Fibroblast of lung (primary cell): Measurements from ENCODE around the gene SF1. TPM values are rescaled to one million over a fixed set of nuclear protein-coding genes. Genes with fewer than 3 reads are reported as not detected.

Source experiments
- DNase-seq, 2 donors: peaks; one replicate each; pipeline versions ENCODE4 v3.0.0 to v3.0.0-alpha.2; 2010; ENCODE audit warnings: low read depth in 2 of 2
- H2AFZ ChIP-seq: 2 replicates; pipeline ENCODE4 v1.5.1; 2012; ENCODE audit warnings: low read length, control low read depth, inconsistent platforms
- H3K27ac ChIP-seq: 2 replicates; pipeline ENCODE4 v1.5.1; 2011; ENCODE audit warnings: low read length, control low read depth; ENCODE audit not compliant: insufficient read depth
- H3K27me3 ChIP-seq: 2 replicates; pipeline ENCODE4 v1.5.1; 2011; ENCODE audit warnings: mild to moderate bottlenecking, low read length; ENCODE audit not compliant: control insufficient read depth, insufficient read depth
- H3K36me3 ChIP-seq: 2 replicates; pipeline ENCODE4 v1.5.1; 2011; ENCODE audit warnings: low read length; ENCODE audit not compliant: control insufficient read depth, insufficient read depth
- H3K4me1 ChIP-seq: 2 replicates; pipeline ENCODE4 v1.5.1; 2011; ENCODE audit warnings: low read length; ENCODE audit not compliant: control insufficient read depth, insufficient read depth; ENCODE audit errors: extremely low read depth
- H3K4me2 ChIP-seq: 2 replicates; pipeline ENCODE4 v1.5.1; 2011; ENCODE audit warnings: low read length, control low read depth; ENCODE audit not compliant: insufficient read depth; ENCODE audit errors: extremely low read depth
- H3K4me3 ChIP-seq, 4 experiments: fragments of 200-600 bp in 1 of 4; sonication (generic) in 1 of 4; replicated peaks in 1 of 4; 2 replicates each; pipeline ENCODE4 v1.5.1; 2011 to 2016; ENCODE audit warnings: low read length in 4 of 4, low read depth in 3 of 4, mild to moderate bottlenecking in 3 of 4, control low read depth in 2 of 4, inconsistent platforms in 1 of 4, mixed read lengths in 1 of 4; ENCODE audit not compliant: insufficient read depth in 1 of 4; ENCODE audit errors: control extremely low read depth in 1 of 4
- H3K79me2 ChIP-seq: 2 replicates; pipeline ENCODE4 v1.5.1; 2012; ENCODE audit warnings: mild to moderate bottlenecking, low read length, inconsistent platforms; ENCODE audit not compliant: control insufficient read depth, insufficient read depth
- H3K9ac ChIP-seq: 2 replicates; pipeline ENCODE4 v1.5.1; 2011; ENCODE audit warnings: mild to moderate bottlenecking, low read length, control low read depth; ENCODE audit not compliant: insufficient read depth
- H3K9me3 ChIP-seq: 2 replicates; pipeline ENCODE4 v1.5.1; 2012; ENCODE audit warnings: low read depth, low read length; ENCODE audit not compliant: control insufficient read depth, insufficient read depth
- H4K20me1 ChIP-seq: 2 replicates; pipeline ENCODE4 v1.5.1; 2011; ENCODE audit warnings: low read length; ENCODE audit not compliant: control insufficient read depth, insufficient read depth; ENCODE audit errors: extremely low read depth
- EZH2 ChIP-seq: IDR thresholded peaks from 2 replicates; pipeline ENCODE4 v1.5.1; 2012; ENCODE audit warnings: low read length, control low read depth, mild to moderate bottlenecking; ENCODE audit errors: missing control alignments
- polyA plus RNA-seq, 2 donors: library from polyadenylated mRNA; depleted of rRNA in 1 of 2; stranded (reverse) in 1 of 2; unstranded in 1 of 2; fragments of >200 nt; gene quantifications; 2 replicates each; pipeline ENCODE4 v1.2.1, GENCODE V29; 2011 to 2012; ENCODE audit warnings: missing spikeins in 1 of 2
- total RNA-seq: library from RNA; depleted of rRNA; stranded (reverse); fragments of >200 nt; gene quantifications from 2 replicates; pipeline ENCODE4 v1.2.1, GENCODE V29; 2014
- TF ChIP-seq, protein P1 (sequence below), 2 donors: IDR thresholded peaks in 1 of 2; conservative IDR thresholded peaks in 1 of 2; 1 replicate in 1 of 2; 2 replicates in 1 of 2; pipeline ENCODE4 v1.5.1; 2011 to 2012; ENCODE audit warnings: low read length in 2 of 2, control low read depth in 1 of 2, inconsistent platforms in 1 of 2, low read depth in 1 of 2, mild to moderate bottlenecking in 1 of 2

Gene SF1
- total and polyA plus RNA-seq, 2 donors (not counting 1 experiment from before 2014, with no cell fraction given), result 78.9 to 105 TPM

DNA sequence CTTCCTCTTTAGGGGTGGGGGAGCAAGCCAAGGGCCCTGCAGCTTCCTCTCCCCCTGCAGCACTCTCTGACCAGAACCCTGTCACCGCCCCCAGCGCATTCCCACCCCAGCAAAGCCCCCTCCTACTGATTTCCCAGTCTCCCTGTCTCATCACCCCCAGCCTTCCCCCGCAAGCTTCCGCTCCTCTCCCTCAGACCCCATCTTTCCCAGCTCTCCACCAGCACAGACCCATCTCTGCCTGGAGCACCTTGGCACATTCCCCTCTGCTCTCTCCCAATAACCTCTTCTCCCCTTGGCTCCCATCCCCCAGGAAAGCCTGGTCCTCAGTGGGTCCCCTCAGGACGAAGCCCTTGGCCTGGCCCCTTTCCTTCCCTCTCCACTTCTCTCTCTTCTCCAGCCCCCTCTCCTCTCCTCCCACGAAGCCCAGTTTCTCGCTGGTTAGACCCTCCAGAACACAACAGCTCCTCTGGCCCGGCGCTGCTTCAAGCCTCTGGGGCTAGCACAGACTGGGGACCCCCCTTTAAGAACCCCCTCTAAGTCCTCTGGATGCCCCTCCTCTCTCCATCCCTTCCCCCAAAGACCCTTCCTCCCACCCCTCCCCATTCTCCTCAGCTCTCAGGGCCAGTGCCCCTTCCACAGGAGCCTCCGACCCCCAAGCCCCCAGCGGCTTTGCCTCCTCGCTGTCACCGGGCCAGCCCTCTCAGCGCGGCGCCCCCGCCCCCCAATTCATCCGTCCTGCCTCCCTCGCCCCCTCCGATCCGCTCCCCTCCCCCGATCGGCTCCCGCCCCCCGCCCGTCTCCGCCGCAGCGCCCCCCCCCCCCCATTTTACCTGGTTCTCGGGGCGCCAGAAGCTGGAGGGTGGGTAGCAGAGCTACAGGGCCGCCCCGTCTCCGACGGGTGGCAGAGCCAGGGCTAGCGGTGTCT lies 55.9 kb downstream of the SF1 start:
- Histone ChIP-seq H3K27me3 (peaks cover 12% of the 10 kb centered on the region), H3K27ac (no peak overlapping the region), H4K20me1 (no peaks in the 10 kb centered on the region), H2AFZ (no peak overlapping the region), H3K36me3 (no peaks in the 10 kb centered on the region), H3K9me3 (no peaks in the 10 kb centered on the region), H3K79me2 (no peaks in the 10 kb centered on the region), H3K9ac (no peak overlapping the region), H3K4me3 (no peak overlapping the region), H3K4me1 (no peaks in the 10 kb centered on the region), H3K4me2 (no peak overlapping the region)
- TF ChIP-seq EZH2, result no peak
- TF ChIP-seq, protein P1, sequence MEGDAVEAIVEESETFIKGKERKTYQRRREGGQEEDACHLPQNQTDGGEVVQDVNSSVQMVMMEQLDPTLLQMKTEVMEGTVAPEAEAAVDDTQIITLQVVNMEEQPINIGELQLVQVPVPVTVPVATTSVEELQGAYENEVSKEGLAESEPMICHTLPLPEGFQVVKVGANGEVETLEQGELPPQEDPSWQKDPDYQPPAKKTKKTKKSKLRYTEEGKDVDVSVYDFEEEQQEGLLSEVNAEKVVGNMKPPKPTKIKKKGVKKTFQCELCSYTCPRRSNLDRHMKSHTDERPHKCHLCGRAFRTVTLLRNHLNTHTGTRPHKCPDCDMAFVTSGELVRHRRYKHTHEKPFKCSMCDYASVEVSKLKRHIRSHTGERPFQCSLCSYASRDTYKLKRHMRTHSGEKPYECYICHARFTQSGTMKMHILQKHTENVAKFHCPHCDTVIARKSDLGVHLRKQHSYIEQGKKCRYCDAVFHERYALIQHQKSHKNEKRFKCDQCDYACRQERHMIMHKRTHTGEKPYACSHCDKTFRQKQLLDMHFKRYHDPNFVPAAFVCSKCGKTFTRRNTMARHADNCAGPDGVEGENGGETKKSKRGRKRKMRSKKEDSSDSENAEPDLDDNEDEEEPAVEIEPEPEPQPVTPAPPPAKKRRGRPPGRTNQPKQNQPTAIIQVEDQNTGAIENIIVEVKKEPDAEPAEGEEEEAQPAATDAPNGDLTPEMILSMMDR (conservative IDR thresholded peaks at IDR 0.05 in 1 of 2, IDR thresholded peaks at IDR 0.05 in 1 of 2; ENCODE audit: low read depth in 1 of 2, low read length in 2 of 2), result no peak
- no peak for DNase-seq

DNA sequence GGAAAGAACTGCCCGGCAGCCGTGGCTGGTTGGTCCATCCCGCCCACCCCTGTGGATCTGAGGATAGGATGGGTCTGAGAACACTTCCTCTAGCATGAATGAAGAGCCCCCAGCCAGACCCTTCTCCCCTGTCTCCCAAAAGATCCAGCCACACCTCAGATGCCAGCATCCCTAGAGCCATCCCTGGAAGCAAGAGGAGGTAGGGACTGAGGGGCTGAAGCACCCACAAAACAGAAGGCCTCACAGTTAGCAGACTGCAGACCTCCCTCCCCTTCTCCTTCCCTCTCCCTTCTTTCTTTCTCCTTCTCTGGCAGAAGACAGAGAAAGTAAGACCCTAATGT lies 57.0 kb downstream of the SF1 start:
- no peak overlapping the region for H3K4me3 ChIP-seq
- no peak overlapping the region for H3K27ac ChIP-seq
- no peak for TF ChIP-seq EZH2
- TF ChIP-seq, protein P1 (conservative IDR thresholded peaks at IDR 0.05 in 1 of 2, IDR thresholded peaks at IDR 0.05 in 1 of 2; ENCODE audit: low read depth in 1 of 2, low read length in 2 of 2), result no peak
- no peaks in the 10 kb centered on the region for H3K36me3 ChIP-seq
- H2AFZ ChIP-seq, result no peak overlapping the region
- H3K9me3 ChIP-seq, result no peaks in the 10 kb centered on the region
- no peaks in the 10 kb centered on the region for H3K4me1 ChIP-seq
- no peaks in the 10 kb centered on the region for H3K79me2 ChIP-seq
- DNase-seq, result no peak
- peaks cover 12% of the 10 kb centered on the region for H3K27me3 ChIP-seq
- no peak overlapping the region for H3K9ac ChIP-seq
- no peaks in the 10 kb centered on the region for H4K20me1 ChIP-seq
- no peak overlapping the region for H3K4me2 ChIP-seq

DNA sequence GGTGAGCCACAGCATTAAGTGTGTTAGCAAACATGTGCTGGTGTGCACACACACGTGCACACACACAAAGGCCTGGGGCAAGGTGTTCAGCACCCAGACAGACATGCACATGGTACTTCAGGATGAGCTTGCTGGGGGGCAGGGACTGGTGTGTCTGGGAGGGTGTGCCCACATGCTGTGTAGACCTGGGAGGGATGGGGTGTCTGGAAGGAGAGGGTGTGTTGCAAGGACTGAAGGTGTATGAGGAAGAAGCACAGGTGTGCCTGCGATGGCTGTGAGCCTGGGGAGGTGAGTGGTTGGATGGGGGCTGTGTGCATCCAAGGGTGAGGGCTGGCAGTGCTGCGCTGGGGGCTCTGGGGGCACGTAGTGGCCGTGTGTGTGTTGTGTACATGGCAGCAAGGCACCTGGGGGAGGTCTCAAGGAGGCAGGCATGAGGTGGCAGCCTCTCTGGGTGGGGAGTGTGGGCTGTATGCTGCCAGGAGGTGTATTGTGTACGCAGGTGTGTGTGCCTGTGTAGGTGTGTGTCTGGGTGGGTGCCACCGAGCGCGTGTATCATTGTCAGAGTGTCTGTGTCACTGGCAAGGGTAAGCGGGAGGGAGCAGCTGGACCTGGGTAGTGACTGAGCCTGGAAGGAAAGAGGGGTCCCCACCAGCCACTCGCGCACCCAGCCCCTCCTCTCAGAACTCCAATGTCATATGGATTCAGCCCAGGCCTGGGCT lies 57.5 kb downstream of the SF1 start:
- Histone ChIP-seq H3K79me2 (no peaks in the 10 kb centered on the region), H3K9ac (no peak overlapping the region), H3K27me3 (peaks cover 13% of the 10 kb centered on the region), H3K4me1 (no peaks in the 10 kb centered on the region), H2AFZ (no peak overlapping the region), H3K4me3 (no peak overlapping the region), H3K36me3 (no peaks in the 10 kb centered on the region), H3K4me2 (no peak overlapping the region), H4K20me1 (no peaks in the 10 kb centered on the region), H3K9me3 (no peaks in the 10 kb centered on the region), H3K27ac (no peak overlapping the region)
- no peak for DNase-seq
- TF ChIP-seq EZH2, result no peak
- TF ChIP-seq, protein P1 (conservative IDR thresholded peaks at IDR 0.05 in 1 of 2, IDR thresholded peaks at IDR 0.05 in 1 of 2; ENCODE audit: low read depth in 1 of 2, low read length in 2 of 2), result no peak
